OCI-LY3 (cell line): Measurements from ENCODE around the gene ADD3.

Experiments
- H2AFZ ChIP-seq: fragments of 200-600, 300-600 bp; shearing (Covaris generic); 2 replicates; pipeline ENCODE4 v1.6.0; 2014; ENCODE audit warnings: antibody characterized with exemption, low read depth, low read length
- H3K27ac ChIP-seq: fragments of 200-600, 300-600 bp; sonication (generic); 2 replicates; pipeline ENCODE4 v1.5.1; 2014; ENCODE audit warnings: mild to moderate bottlenecking, low read length, moderate library complexity, mixed read lengths
- H3K27me3 ChIP-seq: fragments of 200-600, 300-600 bp; sonication (generic); 2 replicates; pipeline ENCODE4 v1.6.1; 2014; ENCODE audit warnings: low read depth, low read length, mixed read lengths
- H3K36me3 ChIP-seq: fragments of 200-600, 300-600 bp; sonication (generic); replicated peaks from 2 replicates; pipeline ENCODE3; 2014; ENCODE audit warnings: low read depth, low read length, mixed read lengths
- H3K4me1 ChIP-seq: fragments of 300-600, 200-600 bp; sonication (generic); 2 replicates; pipeline ENCODE4 v1.6.1; 2014; ENCODE audit warnings: low read length, mixed read lengths
- H3K4me2 ChIP-seq: fragments of 200-600, 300-600 bp; sonication (generic); 2 replicates; pipeline ENCODE4 v1.6.1; 2014; ENCODE audit warnings: low read length, mixed read lengths
- H3K4me3 ChIP-seq: fragments of 300-600, 200-600 bp; sonication (generic); 2 replicates; pipeline ENCODE4 v1.5.1; 2014; ENCODE audit warnings: antibody characterized with exemption, mild to moderate bottlenecking, low read length, moderate library complexity
- H3K79me2 ChIP-seq: fragments of 300-600, 200-600 bp; shearing (Covaris generic); 2 replicates; pipeline ENCODE4 v1.6.1; 2014; ENCODE audit warnings: mild to moderate bottlenecking, low read length, mixed read lengths
- H3K9ac ChIP-seq: fragments of 300-600, 200-600 bp; shearing (Covaris generic); 2 replicates; pipeline ENCODE4 v1.6.0; 2014; ENCODE audit warnings: mild to moderate bottlenecking, low read length, moderate library complexity
- H3K9me3 ChIP-seq: fragments of 200-600, 300-600 bp; shearing (Covaris generic); 2 replicates; pipeline ENCODE4 v1.6.1; 2014; ENCODE audit warnings: low read length, mixed read lengths; ENCODE audit not compliant: insufficient read depth
- H4K20me1 ChIP-seq: fragments of 200-600, 300-600 bp; sonication (generic); 2 replicates; pipeline ENCODE4 v1.6.1; 2016; ENCODE audit warnings: low read length, mixed read lengths; ENCODE audit not compliant: insufficient read depth
- EZH2phosphoT487 ChIP-seq: fragments of 200-600 bp; shearing (Covaris generic); IDR thresholded peaks from 2 replicates; pipeline ENCODE4 v1.6.1; 2018; ENCODE audit warnings: antibody characterized with exemption, mixed run types, low read depth
- TF ChIP-seq, protein P1 (sequence below): fragments of 200-600, 300-600 bp; sonication (generic); IDR thresholded peaks from 2 replicates; pipeline ENCODE4 v1.5.1; 2014; ENCODE audit warnings: antibody characterized with exemption, low read length, low read depth

The ADD3 gene

DNA sequence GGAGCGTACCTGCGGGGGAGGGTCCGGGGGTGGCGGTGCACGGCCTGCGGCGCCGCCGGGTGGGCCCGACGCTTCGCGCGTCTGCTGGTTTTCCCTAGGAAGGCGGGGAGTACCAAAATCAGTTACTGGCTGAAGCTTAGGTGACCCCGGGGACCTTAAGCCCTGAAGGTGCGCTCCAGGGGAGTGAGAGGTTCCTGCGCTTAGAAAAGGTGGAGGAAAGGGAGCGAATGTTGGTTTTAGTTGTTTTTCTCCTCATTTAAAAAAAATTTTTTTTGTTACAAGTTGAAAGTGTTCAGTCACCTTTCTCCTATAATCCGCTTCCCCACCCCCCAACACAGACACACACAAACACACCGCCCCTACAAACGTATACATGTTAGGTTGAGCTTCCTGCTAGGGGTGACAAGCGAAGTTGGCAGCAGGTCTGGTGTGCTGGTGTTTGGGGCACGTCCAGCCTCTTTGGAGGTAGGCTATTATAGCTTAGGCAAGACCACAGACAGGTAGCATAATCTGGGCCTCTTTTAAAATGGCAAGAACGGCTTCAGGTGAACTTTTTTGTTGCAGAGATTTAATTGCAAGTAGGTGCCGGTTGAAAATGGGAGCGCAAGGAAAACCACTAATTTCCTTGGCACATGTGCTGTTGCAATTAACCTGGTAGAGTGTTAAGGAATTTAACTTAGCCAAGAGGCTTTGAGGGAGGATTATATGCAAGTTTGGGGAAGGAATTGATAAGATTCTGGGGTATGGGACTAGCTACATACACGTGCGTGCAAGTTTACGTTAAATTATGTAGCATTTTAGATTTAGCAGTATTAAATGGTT lies 945 bp downstream of the ADD3 start:
- 0 out of 2 replicates have a peak, but pooled peaks cover 2% of the 10 kb centered on the region for H4K20me1 ChIP-seq
- TF ChIP-seq, protein P1, sequence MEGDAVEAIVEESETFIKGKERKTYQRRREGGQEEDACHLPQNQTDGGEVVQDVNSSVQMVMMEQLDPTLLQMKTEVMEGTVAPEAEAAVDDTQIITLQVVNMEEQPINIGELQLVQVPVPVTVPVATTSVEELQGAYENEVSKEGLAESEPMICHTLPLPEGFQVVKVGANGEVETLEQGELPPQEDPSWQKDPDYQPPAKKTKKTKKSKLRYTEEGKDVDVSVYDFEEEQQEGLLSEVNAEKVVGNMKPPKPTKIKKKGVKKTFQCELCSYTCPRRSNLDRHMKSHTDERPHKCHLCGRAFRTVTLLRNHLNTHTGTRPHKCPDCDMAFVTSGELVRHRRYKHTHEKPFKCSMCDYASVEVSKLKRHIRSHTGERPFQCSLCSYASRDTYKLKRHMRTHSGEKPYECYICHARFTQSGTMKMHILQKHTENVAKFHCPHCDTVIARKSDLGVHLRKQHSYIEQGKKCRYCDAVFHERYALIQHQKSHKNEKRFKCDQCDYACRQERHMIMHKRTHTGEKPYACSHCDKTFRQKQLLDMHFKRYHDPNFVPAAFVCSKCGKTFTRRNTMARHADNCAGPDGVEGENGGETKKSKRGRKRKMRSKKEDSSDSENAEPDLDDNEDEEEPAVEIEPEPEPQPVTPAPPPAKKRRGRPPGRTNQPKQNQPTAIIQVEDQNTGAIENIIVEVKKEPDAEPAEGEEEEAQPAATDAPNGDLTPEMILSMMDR, result no peak
- no peak for TF ChIP-seq EZH2phosphoT487
- no peaks in the 10 kb centered on the region for H3K9me3 ChIP-seq
- no peaks in the 10 kb centered on the region for H3K79me2 ChIP-seq
- H3K4me2 ChIP-seq, result peak overlapping the region; percentile 81
- H3K36me3 ChIP-seq, result no peaks in the 10 kb centered on the region
- peaks cover 27% of the 10 kb centered on the region for H3K4me1 ChIP-seq
- H3K4me3 ChIP-seq, result peak overlapping the region; percentile 95
- H3K27ac ChIP-seq, result peak overlapping the region; percentile 41; the same call in 1 of the 2 replicates
- H3K27me3 ChIP-seq, result peaks cover 15% of the 10 kb centered on the region
- peak overlapping the region; percentile 80 for H3K9ac ChIP-seq
- peak overlapping the region; percentile 84; the same call in 1 of the 2 replicates for H2AFZ ChIP-seq

GRCh38 chr10:110009736-110010475 lies 2.1 kb downstream of the ADD3 start:
- Histone ChIP-seq H3K36me3 (no peaks in the 10 kb centered on the region), H3K27ac (no peak overlapping the region), H3K4me2 (peak overlapping the region; percentile 81), H3K9ac (no peak overlapping the region), H3K79me2 (no peaks in the 10 kb centered on the region), H3K4me1 (peaks cover 27% of the 10 kb centered on the region), H2AFZ (no peak overlapping the region), H3K4me3 (no peak overlapping the region), H3K27me3 (peaks cover 14% of the 10 kb centered on the region), H4K20me1 (0 out of 2 replicates have a peak, but pooled peaks cover 2% of the 10 kb centered on the region), H3K9me3 (no peaks in the 10 kb centered on the region)
- TF ChIP-seq, protein P1, result no peak
- TF ChIP-seq EZH2phosphoT487, result no peak

- Histone ChIP-seq H3K4me3 (no peak overlapping the region), H3K4me2 (no peak overlapping the region), H3K9me3 (no peaks in the 10 kb centered on the region), H3K9ac (no peak overlapping the region), H3K27ac (no peak overlapping the region), H3K36me3 (no peaks in the 10 kb centered on the region), H3K27me3 (peaks cover 14% of the 10 kb centered on the region), H3K4me1 (peaks cover 25% of the 10 kb centered on the region), H2AFZ (no peak overlapping the region), H4K20me1 (0 out of 2 replicates have a peak, but pooled peaks cover 2% of the 10 kb centered on the region), H3K79me2 (no peaks in the 10 kb centered on the region)
- TF ChIP-seq, protein P1, result no peak
Observed at GRCh38 chr10:110010486-110011378, 2.9 kb downstream of the ADD3 start.
